Measurements from ENCODE around the gene NEK8. TPM values are rescaled to one million over a fixed set of nuclear protein-coding genes. Genes with fewer than 3 reads are reported as not detected.
"Not testable (repeated sequence)": the region's sequence is repeated elsewhere in the genome, so short reads cannot be mapped to it uniquely, and the experiment has no call there.

The NEK8 gene
- total RNA-seq, 2 experiments from 2014 or later = 3.6 to 3.9 TPM

- intact Hi-C loops (cut with micrococcal nuclease) = no loop called here
- ChIA-PET CTCF (interaction anchor here (13.9 kb wide), 1 partner anchor 24 kb away, joined by 609 read pairs; the partner anchor contains the start of gene TRAF4), POLR2A (interaction anchor here (1.1 to 11.5 kb wide), 5 partner anchors 11 to 227 kb away, joined by 3 to 480 read pairs (median 15); partner anchors contain the start of genes PROCA1 and TRAF4)
- no peak for TF ChIP-seq CTCF (IDR thresholded peaks at IDR 0.05)
- H3K36me3 Mint-ChIP-seq (ENCODE audit: low read depth) = peaks cover 60% of the 10 kb centered on the region
- ATAC-seq = no peak
- H3K4me3 Mint-ChIP-seq = peak overlapping the region; percentile 100
- peak overlapping the region; percentile 99 for H3K27ac Mint-ChIP-seq
- peaks cover 40% of the 10 kb centered on the region for H3K4me1 Mint-ChIP-seq (ENCODE audit: low read depth)
- no peak for DNase-seq
- peaks cover 5% of the 10 kb centered on the region for H3K27me3 Mint-ChIP-seq
- no peaks in the 10 kb centered on the region for H3K9me3 Mint-ChIP-seq
Observed at GRCh38 chr17:28722417-28723158, 6.0 kb upstream of the NEK8 start.

- ChIA-PET CTCF (interaction anchor here (4.7 to 13.9 kb wide), 2 partner anchors 23 to 78 kb away, joined by 34 to 609 read pairs; partner anchors contain the start of genes BLTP2 and TRAF4), POLR2A (interaction anchor here (0.9 to 11.5 kb wide), 6 partner anchors 10 to 226 kb away, joined by 3 to 480 read pairs (median 27); partner anchors contain the start of genes FLOT2, PROCA1 and TRAF4)
- intact Hi-C loops (cut with micrococcal nuclease) = no loop called here
- Mint-ChIP-seq H3K4me1 (ENCODE audit: low read depth) (peaks cover 38% of the 10 kb centered on the region), H3K36me3 (ENCODE audit: low read depth) (peaks cover 60% of the 10 kb centered on the region), H3K9me3 (no peaks in the 10 kb centered on the region), H3K4me3 (peak overlapping the region; percentile 100), H3K27ac (peak overlapping the region; percentile 89), H3K27me3 (peaks cover 3% of the 10 kb centered on the region)
- ATAC-seq = no peak
- TF ChIP-seq CTCF (IDR thresholded peaks at IDR 0.05) = no peak
- DNase-seq = no peak
Observed at GRCh38 chr17:28723159-28723835, 5.3 kb upstream of the NEK8 start.

GRCh38 chr17:28723836-28724499 is 4.6 kb upstream of the NEK8 start:
- intact Hi-C loops (cut with micrococcal nuclease); DNase-seq; H3K27me3 Mint-ChIP-seq; H3K9me3 Mint-ChIP-seq; ATAC-seq: not testable (repeated sequence)
- H3K4me3 Mint-ChIP-seq = peak overlapping the region; percentile 100
- H3K4me1 Mint-ChIP-seq (ENCODE audit: low read depth) = peaks cover 35% of the 10 kb centered on the region
- ChIA-PET CTCF (interaction anchor here (4.7 to 13.9 kb wide), 2 partner anchors 23 to 79 kb away, joined by 34 to 609 read pairs; partner anchors contain the start of genes BLTP2 and TRAF4), POLR2A (interaction anchor here (0.9 to 11.5 kb wide), 10 partner anchors 11 to 228 kb away, joined by 3 to 480 read pairs (median 8); partner anchors contain the start of genes DHRS13, FLOT2, PHF12 and PROCA1)
- H3K36me3 Mint-ChIP-seq (ENCODE audit: low read depth) = peaks cover 60% of the 10 kb centered on the region
- peak overlapping the region; percentile 89 for H3K27ac Mint-ChIP-seq

- intact Hi-C loops (cut with micrococcal nuclease) = loop anchor here (5.0 kb wide), 3 partner anchors 38 to 178 kb away; partner anchors contain the start of gene DHRS13
- Mint-ChIP-seq H3K9me3 (no peaks in the 10 kb centered on the region), H3K4me1 (ENCODE audit: low read depth) (peaks cover 35% of the 10 kb centered on the region), H3K4me3 (peak overlapping the region; percentile 100), H3K27ac (peak overlapping the region; percentile 89), H3K36me3 (ENCODE audit: low read depth) (peaks cover 60% of the 10 kb centered on the region), H3K27me3 (no peaks in the 10 kb centered on the region)
- peak; percentile 35 for DNase-seq
- no peak for ATAC-seq
- ChIA-PET POLR2A (interaction anchor here (0.6 to 11.5 kb wide), 19 partner anchors 11 to 339 kb away, joined by 3 to 480 read pairs (median 5); partner anchors contain the start of genes BLTP2, DHRS13, FLOT2 and PHF12), CTCF (interaction anchor here (4.7 to 13.9 kb wide), 3 partner anchors 22 to 79 kb away, joined by 34 to 609 read pairs (median 99); partner anchors contain the start of genes BLTP2 and TRAF4)
- no peak for TF ChIP-seq CTCF (IDR thresholded peaks at IDR 0.05)
Observed at GRCh38 chr17:28724500-28725165, 4.0 kb upstream of the NEK8 start.
